A673 (cell line): ENCODE results near the gene S1PR4. TPM values are rescaled to one million over a fixed set of nuclear protein-coding genes. Genes with fewer than 3 reads are reported as not detected.
"Not testable (repeated sequence)": the region's sequence is repeated elsewhere in the genome, so short reads cannot be mapped to it uniquely, and the experiment has no call there.

Experiments
- BruUV-seq: library from RNA; stranded (reverse); fragments of 400-500 nt; replicated peaks from 2 replicates; lab custom pipeline; 2021; lab: Mats Ljungman, UMichigan
- CTCF ChIA-PET: fragments of 300-600 bp; sonication (Branson Sonifier 250); formaldehyde crosslinking; loops from one replicate; lab custom pipeline; 2022; ENCODE audit warnings: antibody characterized with exemption; lab: Charles Lee
- POLR2A ChIA-PET: fragments of 300-600 bp; sonication (Branson Sonifier 250); formaldehyde crosslinking; loops from one replicate; lab custom pipeline; 2022; ENCODE audit warnings: antibody characterized with exemption; ENCODE audit not compliant: low non-redundant PET; lab: Charles Lee
- DNase-seq: peaks from one replicate; pipeline ENCODE4 v3.0.0-alpha.2; 2015; ENCODE audit warnings: low spot score
- H3K27ac ChIP-seq: fragments of 200-600 bp; sonication (generic); 2 replicates; pipeline ENCODE4 v1.5.1; 2016; ENCODE audit warnings: mixed run types, low read depth, mild to moderate bottlenecking, mixed read lengths, antibody characterized with exemption, low read length; ENCODE audit not compliant: poor library complexity, severe bottlenecking
- H3K27me3 ChIP-seq: fragments of 200-600 bp; sonication (generic); replicated peaks from 2 replicates; pipeline ENCODE4 v1.6.1; 2017; ENCODE audit warnings: mixed run types, low read depth, mild to moderate bottlenecking, mixed read lengths, antibody characterized with exemption, low read length; ENCODE audit not compliant: insufficient read depth, poor library complexity
- H3K36me3 ChIP-seq: fragments of 200-600 bp; sonication (generic); 2 replicates; pipeline ENCODE4 v1.6.1; 2016; ENCODE audit warnings: mixed run types, mild to moderate bottlenecking, mixed read lengths, antibody characterized with exemption, low read length; ENCODE audit not compliant: insufficient read depth, poor library complexity, severe bottlenecking
- H3K4me1 ChIP-seq: fragments of 200-600 bp; sonication (generic); 2 replicates; pipeline ENCODE4 v1.6.1; 2017; ENCODE audit warnings: mixed run types, mild to moderate bottlenecking, mixed read lengths, antibody characterized with exemption, low read length; ENCODE audit not compliant: insufficient read depth, poor library complexity, severe bottlenecking
- H3K4me3 ChIP-seq: fragments of 200-600 bp; sonication (generic); 2 replicates; pipeline ENCODE4 v1.5.1; 2016; ENCODE audit warnings: low read depth, mixed run types, mild to moderate bottlenecking, mixed read lengths, low read length; ENCODE audit not compliant: poor library complexity, severe bottlenecking
- H3K9me3 ChIP-seq: fragments of 200-600 bp; sonication (generic); 2 replicates; pipeline ENCODE4 v1.6.1; 2016; ENCODE audit warnings: mixed run types, low read depth, mild to moderate bottlenecking, mixed read lengths, antibody characterized with exemption, low read length; ENCODE audit not compliant: poor library complexity, severe bottlenecking
- CTCF ChIP-seq: fragments of 300-800, 200-600 bp; sonication (generic); conservative IDR thresholded peaks from 2 replicates; pipeline ENCODE4 v1.5.1; 2017; ENCODE audit warnings: low read depth, mild to moderate bottlenecking, antibody characterized with exemption, low read length, moderate library complexity, mixed read lengths
- EZH2 ChIP-seq: fragments of 200-600 bp; sonication (generic); IDR thresholded peaks from 2 replicates; pipeline ENCODE4 v1.6.1; 2017; ENCODE audit warnings: borderline replicate concordance, low read depth, mild to moderate bottlenecking, mixed read lengths, antibody characterized with exemption, low read length; ENCODE audit not compliant: poor library complexity, severe bottlenecking
- intact Hi-C: fragments of 100-400 bp; cut with micrococcal nuclease; formaldehyde crosslinking; loops from one replicate; pipeline ENCODE4 v1.10.0; 2022; ENCODE audit not compliant: unreplicated experiment
- total RNA-seq: library from RNA; stranded (reverse); gene quantifications from 2 replicates; pipeline ENCODE4 v1.2.3, GENCODE V29; 2021

The S1PR4 gene
- total RNA-seq, 1 experiment from 2014 or later = not detected

GRCh38 chr19:3171894-3172672 is 6.5 kb upstream of the S1PR4 start:
- no TSS peak for BruUV-seq
- ChIA-PET POLR2A (interaction anchor here (0.5 kb wide), 1 partner anchor 27 kb away, joined by 4 read pairs; no protein-coding TSS in a partner anchor), CTCF (no interaction called here)
- intact Hi-C loops = no loop called here
- Histone ChIP-seq H3K9me3 (no peaks in the 10 kb centered on the region), H3K27me3 (no peaks in the 10 kb centered on the region), H3K27ac (no peak overlapping the region), H3K4me1 (no peaks in the 10 kb centered on the region), H3K36me3 (no peaks in the 10 kb centered on the region), H3K4me3 (no peak overlapping the region)
- DNase-seq = no peak
- TF ChIP-seq EZH2 = no peak
- no peak for TF ChIP-seq CTCF

- H3K27me3 ChIP-seq, BruUV-seq, H3K27ac ChIP-seq, H3K4me3 ChIP-seq, CTCF ChIA-PET, H3K4me1 ChIP-seq, H3K36me3 ChIP-seq, H3K9me3 ChIP-seq, DNase-seq, POLR2A ChIA-PET, intact Hi-C loops: not testable (repeated sequence)
Measured at GRCh38 chr19:3172673-3173000, 5.9 kb upstream of the S1PR4 start.

GRCh38 chr19:3175781-3176714 is 2.5 kb upstream of the S1PR4 start:
- no peaks in the 10 kb centered on the region for H3K4me1 ChIP-seq
- intact Hi-C loops = no loop called here
- CTCF ChIA-PET = no interaction called here
- BruUV-seq = no TSS peak
- H3K27me3 ChIP-seq = no peaks in the 10 kb centered on the region
- H3K27ac ChIP-seq = no peak overlapping the region
- TF ChIP-seq CTCF = no peak
- no peak for TF ChIP-seq EZH2
- POLR2A ChIA-PET = no interaction called here
- peak; percentile 42 for DNase-seq
- H3K9me3 ChIP-seq = no peaks in the 10 kb centered on the region
- H3K4me3 ChIP-seq = no peak overlapping the region
- H3K36me3 ChIP-seq = no peaks in the 10 kb centered on the region
